Measurements from ENCODE around the gene FBXL15. TPM values are rescaled to one million over a fixed set of nuclear protein-coding genes. Genes with fewer than 3 reads are reported as not detected.
A peak's percentile ranks its signal among the peaks of the same experiment; 100 is the strongest.

FBXL15 gene
- total RNA-seq, 2 experiments from 2014 or later = 11.7 to 16.3 TPM

DNA sequence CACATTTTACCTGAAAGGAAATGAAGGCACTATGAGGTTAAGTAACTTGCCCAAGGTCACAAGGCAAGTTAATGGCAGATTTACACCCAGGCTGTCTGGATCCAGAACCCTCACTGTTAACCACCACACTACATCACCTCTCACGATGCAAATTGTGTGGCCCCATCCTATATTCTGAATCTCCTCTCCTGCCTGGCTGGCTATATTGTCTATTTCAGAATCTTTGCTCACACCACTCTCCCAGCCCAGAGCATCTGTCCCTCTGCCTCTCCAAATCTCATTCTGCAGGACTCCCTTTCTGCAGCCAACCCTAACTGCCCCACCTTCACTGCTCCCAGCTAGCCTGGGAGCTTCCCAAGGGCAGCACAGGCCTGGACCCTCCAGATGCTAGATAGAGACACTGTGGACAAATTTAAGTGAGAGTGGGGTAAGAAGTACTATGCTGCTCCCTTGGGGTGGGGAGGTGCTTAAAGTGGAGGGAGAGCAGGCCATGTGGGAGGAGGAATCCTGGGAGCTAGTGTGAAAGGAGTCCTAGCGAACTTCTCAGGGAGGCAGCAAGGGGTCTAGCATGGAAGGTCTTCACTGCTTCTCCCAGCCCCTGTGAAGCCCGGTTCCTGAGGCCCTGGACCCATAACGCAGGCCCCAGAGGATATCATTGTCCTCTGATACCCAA lies 11.0 kb downstream of the FBXL15 start:
- DNase-seq (no peak), ATAC-seq (ENCODE audit: low read depth) (no peak)
- Mint-ChIP-seq H3K27ac (peak overlapping the region; percentile 94), H3K36me3 (peaks cover 7% of the 10 kb centered on the region), H3K4me1 (peaks cover 36% of the 10 kb centered on the region), H3K4me3 (peak overlapping the region; percentile 87), H3K27me3 (no peaks in the 10 kb centered on the region), H3K9me3 (no peaks in the 10 kb centered on the region)
- POLR2A ChIA-PET = interaction anchor here (0.6 to 8.3 kb wide), 8 partner anchors 9 to 936 kb away, joined by 3 to 163 read pairs (median 7); partner anchors contain the start of genes C10orf95, FBXL15, NFKB2 and SUFU

DNA sequence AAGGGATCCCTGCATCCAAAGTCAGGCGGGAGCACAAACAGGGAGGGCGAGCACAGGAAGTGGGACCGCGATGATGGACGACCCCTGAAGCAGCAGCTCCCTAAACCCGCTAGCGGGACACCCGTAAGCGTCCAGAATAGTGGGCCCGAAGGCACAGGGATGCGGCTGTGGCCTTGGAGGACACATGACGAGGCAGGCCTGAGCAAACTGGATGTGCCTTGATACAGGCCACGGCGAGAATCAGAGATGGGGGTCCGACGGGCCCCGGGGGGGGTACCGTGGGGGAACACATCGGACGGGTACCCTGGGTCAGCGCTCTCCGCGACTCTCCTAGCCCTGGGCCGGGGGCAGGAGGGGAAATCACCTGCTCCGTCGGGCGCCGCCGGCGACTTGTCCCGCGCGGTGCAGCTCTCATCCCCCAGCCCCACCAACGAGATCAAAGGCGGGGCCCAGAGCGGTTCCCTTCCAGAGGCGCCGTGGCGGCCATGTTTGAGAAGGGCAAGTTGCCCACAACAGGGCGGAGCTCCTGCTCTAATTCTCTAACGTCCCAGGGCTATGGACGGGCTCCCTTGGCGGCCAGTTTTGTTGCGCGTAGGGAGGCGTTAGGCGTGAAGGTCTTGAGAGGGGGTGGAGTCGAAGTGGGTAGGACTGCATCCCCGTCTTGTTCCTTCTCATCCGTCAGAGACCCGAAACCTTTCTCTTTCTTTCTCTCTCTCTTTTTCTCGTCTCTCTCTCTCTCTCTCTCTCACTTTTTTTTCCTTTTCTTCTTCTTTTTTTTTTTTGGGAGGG lies 11.7 kb downstream of the FBXL15 start, which contains the start of gene CUEDC2:
Gene CUEDC2, minus strand, starts transcription at position 413 of the 789 bp plus-strand sequence. CDS start 7,386 bp downstream, outside the sequence.
- peaks cover 36% of the 10 kb centered on the region for H3K4me1 Mint-ChIP-seq
- ATAC-seq (ENCODE audit: low read depth) (peak; percentile 92), DNase-seq (peak; percentile 98)
- no peaks in the 10 kb centered on the region for H3K27me3 Mint-ChIP-seq
- H3K9me3 Mint-ChIP-seq = no peaks in the 10 kb centered on the region
- H3K27ac Mint-ChIP-seq = peak within 1 kb of the TSS; percentile 94
- peak within 1 kb of the TSS; percentile 87 for H3K4me3 Mint-ChIP-seq
- H3K36me3 Mint-ChIP-seq = peaks cover 7% of the 10 kb centered on the region
- POLR2A ChIA-PET = interaction anchor here (0.6 to 8.3 kb wide), 21 partner anchors 8 to 935 kb away, joined by 3 to 163 read pairs (median 4); partner anchors contain the start of genes C10orf95, FBXL15, NFKB2 and NOLC1

- peak overlapping the region; percentile 94 for H3K27ac Mint-ChIP-seq
- H3K27me3 Mint-ChIP-seq = no peaks in the 10 kb centered on the region
- DNase-seq = no peak
- no peak for ATAC-seq (ENCODE audit: low read depth)
- POLR2A ChIA-PET = interaction anchor here (1.5 to 8.3 kb wide), 5 partner anchors 11 to 45 kb away, joined by 3 to 163 read pairs (median 30); partner anchors contain the start of genes C10orf95, FBXL15 and NFKB2
- peaks cover 19% of the 10 kb centered on the region for H3K36me3 Mint-ChIP-seq
- no peaks in the 10 kb centered on the region for H3K9me3 Mint-ChIP-seq
- peaks cover 43% of the 10 kb centered on the region for H3K4me1 Mint-ChIP-seq
- H3K4me3 Mint-ChIP-seq = peak overlapping the region; percentile 87
These were observed 13.0 kb downstream of the FBXL15 start for GRCh38 chr10:102433619-102434046.

- DNase-seq (no peak), ATAC-seq (ENCODE audit: low read depth) (no peak)
- Mint-ChIP-seq H3K4me1 (peaks cover 43% of the 10 kb centered on the region), H3K27me3 (no peaks in the 10 kb centered on the region), H3K4me3 (peak overlapping the region; percentile 90), H3K27ac (peak overlapping the region; percentile 91), H3K36me3 (peaks cover 19% of the 10 kb centered on the region), H3K9me3 (no peaks in the 10 kb centered on the region)
- POLR2A ChIA-PET = interaction anchor here (0.6 to 8.3 kb wide), 8 partner anchors 12 to 174 kb away, joined by 3 to 163 read pairs (median 16); partner anchors contain the start of genes C10orf95, FBXL15 and NFKB2
These were observed 13.9 kb downstream of the FBXL15 start for GRCh38 chr10:102434394-102435132.

DNA sequence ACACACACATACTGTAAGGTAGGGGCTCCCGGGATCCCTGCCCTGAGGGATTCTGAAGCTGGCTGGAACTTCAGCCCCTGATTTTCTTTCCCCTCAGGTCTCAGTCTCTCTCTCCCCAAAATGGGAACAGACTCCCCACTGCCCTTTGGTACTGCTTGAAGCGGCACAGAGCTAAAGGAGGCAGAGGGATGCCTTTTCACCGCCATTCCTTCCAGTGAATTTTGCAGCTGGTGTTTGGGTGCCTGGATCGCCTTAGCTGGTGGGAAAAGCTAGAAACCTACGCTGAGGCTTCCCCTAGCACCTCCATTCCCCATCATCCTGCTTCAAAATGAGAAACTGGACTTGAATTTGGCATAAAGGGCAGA lies 14.5 kb downstream of the FBXL15 start:
- H3K27me3 Mint-ChIP-seq = no peaks in the 10 kb centered on the region
- POLR2A ChIA-PET = interaction anchor here (0.6 to 8.3 kb wide), 8 partner anchors 13 to 175 kb away, joined by 3 to 163 read pairs (median 8); partner anchors contain the start of genes C10orf95, FBXL15 and NFKB2
- H3K36me3 Mint-ChIP-seq = peaks cover 19% of the 10 kb centered on the region
- H3K27ac Mint-ChIP-seq = peak overlapping the region; percentile 91
- H3K4me3 Mint-ChIP-seq = peak overlapping the region; percentile 90
- ATAC-seq (ENCODE audit: low read depth) = no peak
- H3K4me1 Mint-ChIP-seq = peaks cover 43% of the 10 kb centered on the region
- no peak for DNase-seq
- no peaks in the 10 kb centered on the region for H3K9me3 Mint-ChIP-seq

DNA sequence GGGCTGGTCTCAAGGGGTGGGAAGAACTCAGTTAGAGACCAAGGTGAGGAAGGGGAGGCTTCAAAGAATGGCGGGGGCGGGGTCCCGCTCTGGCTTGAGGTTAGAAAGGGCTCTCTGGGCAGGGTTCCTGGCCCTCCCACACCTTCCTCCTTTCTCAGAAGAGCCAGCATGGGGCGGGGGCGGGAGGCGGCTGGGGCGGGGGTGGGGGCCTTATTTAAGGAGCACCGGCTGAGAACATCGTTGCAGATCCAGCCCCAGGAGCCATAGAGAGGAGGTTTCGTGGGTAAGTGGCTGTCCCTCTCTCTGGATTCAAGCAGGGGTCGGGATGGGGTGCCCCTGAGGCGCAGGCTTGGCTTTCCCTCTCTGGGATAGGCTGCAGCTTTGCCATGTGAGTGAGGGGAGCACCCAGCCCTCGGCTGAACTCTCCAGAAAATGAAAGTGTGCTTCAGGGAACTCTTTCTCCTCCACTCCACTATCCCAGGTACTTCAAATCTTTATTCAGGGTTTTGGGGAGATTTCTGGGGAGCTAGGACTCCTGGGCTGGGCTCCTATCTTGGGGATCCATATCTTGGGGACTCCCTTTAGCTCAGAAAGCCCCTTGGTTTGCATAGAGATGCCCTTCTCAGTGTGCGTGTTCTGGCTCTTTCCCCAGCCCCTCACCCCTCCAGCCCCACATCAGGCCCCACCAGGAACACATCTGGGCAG lies 15.0 kb downstream of the FBXL15 start:
- POLR2A ChIA-PET = interaction anchor here (0.9 to 8.3 kb wide), 10 partner anchors 13 to 190 kb away, joined by 3 to 163 read pairs (median 4); partner anchors contain the start of genes C10orf95, FBXL15, GBF1 and NFKB2
- Mint-ChIP-seq H3K27ac (peak overlapping the region; percentile 91), H3K27me3 (no peaks in the 10 kb centered on the region), H3K4me1 (peaks cover 44% of the 10 kb centered on the region), H3K4me3 (peak overlapping the region; percentile 90), H3K9me3 (no peaks in the 10 kb centered on the region), H3K36me3 (peaks cover 17% of the 10 kb centered on the region)
- DNase-seq (peak; percentile 69), ATAC-seq (ENCODE audit: low read depth) (peak; percentile 34)

DNA sequence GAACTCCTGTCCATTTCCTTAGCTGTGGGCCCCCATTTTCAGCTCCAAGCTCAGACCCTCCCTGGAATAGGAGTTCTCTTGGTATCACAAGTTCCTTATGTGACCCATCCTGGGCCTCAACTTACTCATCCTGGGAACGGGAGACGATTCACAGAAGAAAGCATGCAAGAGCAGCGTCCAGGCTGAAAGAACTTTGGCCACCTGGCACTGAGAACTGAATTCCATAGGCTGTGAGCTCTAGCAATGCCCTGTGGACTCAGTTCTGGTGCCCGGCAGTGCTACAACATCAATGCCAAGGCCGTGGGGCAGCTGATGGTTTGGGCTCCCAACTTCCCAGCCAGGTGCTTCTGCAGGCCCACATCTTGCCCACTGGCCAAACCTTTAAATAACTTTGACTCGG lies 15.7 kb downstream of the FBXL15 start:
- no peak for DNase-seq
- Mint-ChIP-seq H3K27me3 (no peaks in the 10 kb centered on the region), H3K27ac (peak overlapping the region; percentile 91), H3K36me3 (peaks cover 17% of the 10 kb centered on the region), H3K9me3 (no peaks in the 10 kb centered on the region), H3K4me3 (peak overlapping the region; percentile 90), H3K4me1 (peaks cover 46% of the 10 kb centered on the region)
- ATAC-seq (ENCODE audit: low read depth) = no peak
- POLR2A ChIA-PET = interaction anchor here (1.0 to 8.3 kb wide), 7 partner anchors 14 to 191 kb away, joined by 3 to 163 read pairs (median 14); partner anchors contain the start of genes C10orf95, FBXL15, GBF1 and NFKB2

GRCh38 chr10:102437515-102437914 lies 16.9 kb downstream of the FBXL15 start:
- Mint-ChIP-seq H3K27ac (peak overlapping the region; percentile 63), H3K36me3 (peaks cover 15% of the 10 kb centered on the region), H3K4me3 (peak overlapping the region; percentile 90), H3K4me1 (peaks cover 45% of the 10 kb centered on the region), H3K9me3 (no peaks in the 10 kb centered on the region), H3K27me3 (no peaks in the 10 kb centered on the region)
- POLR2A ChIA-PET = interaction anchor here (0.7 to 8.3 kb wide), 5 partner anchors 13 to 36 kb away, joined by 3 to 163 read pairs (median 18); partner anchors contain the start of genes C10orf95 and FBXL15
- no peak for DNase-seq
- no peak for ATAC-seq (ENCODE audit: low read depth)

- H3K4me1 Mint-ChIP-seq = peaks cover 43% of the 10 kb centered on the region
- DNase-seq (no peak), ATAC-seq (ENCODE audit: low read depth) (no peak)
- no peaks in the 10 kb centered on the region for H3K9me3 Mint-ChIP-seq
- peak overlapping the region; percentile 90 for H3K4me3 Mint-ChIP-seq
- H3K27me3 Mint-ChIP-seq = no peaks in the 10 kb centered on the region
- H3K36me3 Mint-ChIP-seq = peaks cover 15% of the 10 kb centered on the region
- POLR2A ChIA-PET = interaction anchor here (0.9 to 2.0 kb wide), 3 partner anchors 12 to 25 kb away, joined by 3 to 10 read pairs (median 4); partner anchors contain the start of gene C10orf95
- H3K27ac Mint-ChIP-seq = no peak overlapping the region
These were observed 17.7 kb downstream of the FBXL15 start for GRCh38 chr10:102438374-102438773.

GRCh38 chr10:102444851-102445250 lies 24.2 kb downstream of the FBXL15 start:
- DNase-seq (no peak), ATAC-seq (ENCODE audit: low read depth) (no peak)
- Mint-ChIP-seq H3K4me1 (peaks cover 21% of the 10 kb centered on the region), H3K27ac (no peak overlapping the region), H3K9me3 (no peaks in the 10 kb centered on the region), H3K36me3 (peaks cover 7% of the 10 kb centered on the region), H3K27me3 (no peaks in the 10 kb centered on the region), H3K4me3 (no peak overlapping the region)
- POLR2A ChIA-PET = interaction anchor here (0.6 to 1.5 kb wide), 3 partner anchors 12 to 209 kb away, joined by 3 to 4 read pairs (median 4); partner anchors contain the start of gene CUEDC2

DNA sequence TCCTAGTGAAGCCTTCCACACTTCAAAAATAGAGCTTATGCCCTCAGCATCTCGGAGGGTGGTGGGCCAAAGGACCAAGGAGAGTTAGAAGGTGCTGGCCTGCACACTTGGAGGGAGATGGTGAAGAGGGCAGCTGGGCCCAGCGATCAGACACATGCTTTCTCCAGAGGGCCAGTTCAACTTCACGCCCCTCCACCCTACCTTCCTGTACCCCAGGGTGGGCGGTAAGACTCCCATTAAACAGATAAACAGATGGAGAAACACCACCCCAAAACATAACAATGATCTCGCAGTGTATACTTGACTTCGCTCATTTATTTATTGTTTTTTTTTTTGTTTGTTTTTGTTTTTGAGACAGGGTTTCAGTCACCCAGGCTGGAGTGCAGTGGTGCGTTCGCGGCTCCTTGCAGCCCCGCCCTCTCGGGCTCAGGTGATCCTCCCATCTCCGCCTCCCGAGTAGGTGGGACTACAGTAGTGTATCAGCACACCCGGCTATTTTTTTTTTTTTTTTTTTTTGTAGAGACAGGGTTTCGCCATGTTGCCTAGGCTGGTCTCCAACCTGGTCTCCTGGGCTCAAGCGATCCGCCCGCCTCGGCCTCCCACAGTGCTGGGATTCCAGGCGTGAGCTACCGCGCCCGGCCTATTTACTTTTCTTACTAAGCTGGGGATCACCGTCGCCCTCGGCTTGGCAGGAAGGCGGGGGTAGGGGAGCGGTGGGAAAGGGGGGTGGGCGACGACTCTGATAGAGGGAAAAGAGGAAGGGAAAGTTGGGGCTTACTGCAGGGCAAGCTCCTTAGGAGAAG lies 28.9 kb downstream of the FBXL15 start:
- Mint-ChIP-seq H3K4me1 (peaks cover 24% of the 10 kb centered on the region), H3K27ac (peak overlapping the region; percentile 93), H3K4me3 (peak overlapping the region; percentile 94), H3K27me3 (no peaks in the 10 kb centered on the region), H3K36me3 (peaks cover 14% of the 10 kb centered on the region), H3K9me3 (no peaks in the 10 kb centered on the region)
- ATAC-seq (ENCODE audit: low read depth) (peak; percentile 55), DNase-seq (peak; percentile 78)
- POLR2A ChIA-PET = interaction anchor here (0.6 to 6.6 kb wide), 18 partner anchors 7 to 767 kb away, joined by 3 to 163 read pairs (median 5); partner anchors contain the start of genes ACTR1A, ARL3, CUEDC2 and FBXL15
